Activated T-helper 1 cell treated with anti-CD3 and anti-CD28 coated beads, Interleukin-2, amount 50 U/mL, for 16 hours (primary cell): ENCODE data around the gene NTNG1.

ENCODE experiments used
- DNase-seq, 2 donors: peaks; one replicate each; pipeline ENCODE4 v3.0.0-alpha.2; 2020; ENCODE audit warnings: low read depth in 1 of 2, low spot score in 1 of 2

Gene NTNG1

DNA sequence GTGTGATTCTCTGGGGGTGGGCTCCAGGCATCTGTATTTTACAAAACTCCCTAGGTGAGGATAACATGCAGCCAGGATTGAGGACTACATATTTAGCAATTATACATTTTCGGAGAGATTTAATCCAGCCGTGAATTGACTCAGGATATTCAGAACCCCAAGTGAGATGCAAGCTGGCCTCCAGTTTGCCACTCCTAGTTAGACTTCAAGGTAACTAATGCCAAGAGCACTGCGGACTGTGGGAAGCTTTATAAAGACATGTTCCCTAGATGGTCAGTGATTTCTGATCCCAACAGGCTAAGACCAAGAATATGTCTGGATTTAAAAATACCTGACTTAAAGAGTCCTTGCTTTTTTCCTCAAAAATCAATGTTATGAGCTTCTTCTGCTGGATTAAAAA lies 308.5 kb downstream of the NTNG1 start:
- DNase-seq = no peak

DNA sequence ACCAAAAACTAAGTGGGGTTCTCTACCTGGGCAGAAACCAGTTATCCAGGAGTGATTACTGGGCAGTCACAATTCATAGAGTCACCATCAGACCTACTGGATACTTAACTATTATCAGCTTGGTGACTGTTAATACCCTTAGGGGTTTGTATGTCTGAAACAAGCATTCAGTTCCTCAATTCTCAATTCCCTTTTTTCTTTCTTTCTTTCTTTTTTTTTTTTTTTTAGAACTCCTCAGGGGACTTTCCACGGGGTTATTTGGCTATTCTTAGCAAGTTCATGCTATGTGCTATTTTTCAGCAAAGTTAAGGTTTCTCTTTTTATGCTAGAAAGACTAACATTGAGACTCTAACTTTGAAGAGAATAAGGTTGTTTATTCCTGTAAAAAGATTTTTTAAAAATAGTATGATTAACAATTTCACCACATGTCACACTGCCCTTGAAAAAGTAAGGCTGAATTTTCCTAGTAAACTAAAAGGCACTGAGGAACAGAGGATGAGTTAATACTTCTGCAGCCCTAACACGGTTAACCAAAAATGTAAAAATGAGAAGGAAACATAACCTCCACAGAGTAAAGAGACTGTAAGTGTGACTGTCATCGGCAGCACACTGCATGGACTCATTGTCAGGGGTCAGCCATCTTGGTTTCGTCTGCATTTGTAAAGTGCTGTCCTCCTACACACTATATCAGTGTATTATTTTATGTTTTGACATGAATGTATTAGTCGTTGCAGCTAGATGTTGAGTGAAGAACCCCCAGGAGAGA lies 310.2 kb downstream of the NTNG1 start:
- no peak for DNase-seq

DNA sequence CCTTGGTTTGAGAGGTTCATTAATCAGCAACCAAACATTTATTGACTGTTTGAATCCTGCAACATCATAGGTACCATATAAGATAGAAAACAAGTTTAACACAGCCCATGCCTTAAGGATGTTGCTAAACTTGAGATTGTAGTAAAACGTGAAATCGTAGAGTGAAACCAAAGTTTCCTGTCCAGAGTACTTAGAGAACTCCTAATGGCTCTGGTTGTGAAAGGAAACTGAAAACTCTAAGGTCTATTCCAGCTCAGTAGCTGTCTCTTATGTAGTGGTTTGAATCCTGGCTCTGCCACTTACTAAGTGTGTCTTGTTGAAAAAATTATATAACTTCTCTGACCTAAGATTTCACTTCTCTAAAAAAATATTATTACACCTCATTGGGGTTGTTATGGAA lies 310.9 kb downstream of the NTNG1 start:
- DNase-seq = no peak

DNA sequence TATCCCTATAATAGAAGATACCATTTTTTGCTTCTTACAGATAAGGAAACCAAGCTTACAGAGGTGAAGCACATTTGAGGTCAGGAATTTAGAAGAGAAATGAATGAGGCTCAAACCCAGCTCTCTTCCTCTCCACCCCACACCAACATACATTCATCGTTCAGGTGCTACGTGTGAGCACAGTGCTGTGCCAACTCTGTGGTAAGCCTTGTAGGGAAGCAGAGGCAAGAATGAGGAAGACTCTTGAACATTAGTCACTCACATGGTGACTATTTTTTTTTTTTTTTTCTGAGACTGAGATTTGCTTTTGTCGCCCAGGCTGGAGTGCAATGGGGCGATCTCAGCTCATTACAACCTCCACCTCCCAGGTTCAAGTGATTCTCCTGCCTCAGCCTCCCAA lies 314.0 kb downstream of the NTNG1 start:
- DNase-seq = no peak

DNA sequence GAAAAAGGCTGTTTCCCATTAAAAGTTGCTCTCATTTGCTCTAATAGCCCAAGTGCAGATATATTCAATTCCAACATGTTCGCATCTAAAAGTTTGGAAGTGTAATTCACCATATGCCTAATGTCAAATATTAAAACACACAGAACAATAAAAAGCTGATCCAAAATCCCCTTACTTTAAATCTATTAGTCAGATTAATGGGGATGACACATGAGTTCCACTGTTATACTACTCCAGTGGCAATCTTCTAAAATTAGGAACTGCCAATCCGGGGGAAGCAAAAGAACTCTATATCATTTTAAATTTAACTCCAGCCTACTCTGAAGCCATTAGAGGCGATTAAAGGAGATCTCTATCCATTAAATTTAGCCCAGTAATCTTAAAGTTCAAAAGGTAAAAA lies 317.1 kb downstream of the NTNG1 start:
- no peak for DNase-seq

DNA sequence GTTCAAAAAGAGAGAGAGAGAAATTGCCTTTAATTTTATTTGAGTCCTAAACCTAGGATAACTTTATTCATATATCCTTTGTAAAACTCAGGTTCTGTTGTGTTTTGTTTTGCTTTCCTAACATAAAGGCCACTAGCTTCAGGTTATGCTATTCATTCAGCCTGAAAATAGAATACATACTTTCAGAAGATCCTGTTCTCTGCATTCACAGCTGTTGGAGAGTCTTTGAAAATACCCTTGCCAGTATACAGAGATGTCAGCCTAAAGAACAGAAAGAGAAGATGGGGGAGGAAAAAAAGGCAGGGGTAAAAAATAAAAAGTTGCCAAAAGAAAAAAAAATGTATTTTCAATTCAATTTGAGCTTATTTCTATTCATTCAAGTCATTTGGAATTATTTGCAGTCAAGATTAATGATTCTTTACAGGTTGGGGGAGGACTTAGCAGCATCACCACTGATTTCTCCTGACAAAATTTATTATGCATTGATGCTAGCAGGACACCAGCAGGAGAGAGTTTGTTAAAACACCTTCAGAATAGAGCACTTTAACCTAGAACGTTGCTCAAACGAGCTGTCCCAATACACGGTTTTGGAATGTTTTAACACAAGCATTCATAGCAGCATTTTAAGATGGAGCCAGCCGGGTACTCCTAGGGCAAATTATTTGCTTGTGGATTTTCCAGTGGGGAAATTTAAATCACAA lies 318.5 kb downstream of the NTNG1 start:
- DNase-seq = no peak

DNA sequence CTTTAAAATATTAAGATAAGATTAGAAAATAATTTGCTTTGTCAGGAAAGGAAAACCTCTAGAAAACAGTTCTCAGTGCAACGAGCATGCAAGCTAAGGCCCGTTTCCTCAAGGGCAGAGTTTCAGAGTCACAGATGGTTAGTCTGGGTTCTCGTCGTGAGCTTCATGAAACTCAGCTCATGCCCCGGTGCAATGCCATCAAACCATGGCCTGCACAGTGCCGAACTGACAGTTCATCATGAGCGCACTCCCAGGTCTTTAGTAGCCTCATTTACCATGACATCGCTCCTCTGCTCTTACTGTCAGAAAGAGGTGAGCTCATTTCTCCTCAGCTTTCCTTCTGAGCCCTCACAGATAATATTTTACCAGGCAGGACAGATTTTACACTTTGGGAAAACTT lies 319.2 kb downstream of the NTNG1 start:
- no peak for DNase-seq

DNA sequence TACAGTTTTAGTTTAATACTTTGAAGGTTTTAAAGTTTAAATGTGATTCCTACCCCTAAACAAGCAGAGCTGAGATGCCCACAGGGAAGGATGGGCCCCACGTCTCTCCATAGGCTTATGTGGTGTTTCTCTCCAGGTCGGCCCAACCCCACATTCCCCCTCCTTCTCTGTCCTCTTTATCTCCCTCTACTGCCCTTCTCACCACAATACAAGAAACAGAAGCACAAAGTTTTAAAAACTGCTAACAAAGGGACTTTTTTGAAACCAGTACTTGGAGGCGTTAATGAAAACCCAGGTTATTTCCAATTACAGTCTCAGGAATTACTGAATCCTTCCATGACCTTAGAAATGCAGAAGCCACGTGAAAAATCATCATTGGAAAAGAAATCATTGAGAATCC lies 324.0 kb downstream of the NTNG1 start:
- DNase-seq = no peak

DNA sequence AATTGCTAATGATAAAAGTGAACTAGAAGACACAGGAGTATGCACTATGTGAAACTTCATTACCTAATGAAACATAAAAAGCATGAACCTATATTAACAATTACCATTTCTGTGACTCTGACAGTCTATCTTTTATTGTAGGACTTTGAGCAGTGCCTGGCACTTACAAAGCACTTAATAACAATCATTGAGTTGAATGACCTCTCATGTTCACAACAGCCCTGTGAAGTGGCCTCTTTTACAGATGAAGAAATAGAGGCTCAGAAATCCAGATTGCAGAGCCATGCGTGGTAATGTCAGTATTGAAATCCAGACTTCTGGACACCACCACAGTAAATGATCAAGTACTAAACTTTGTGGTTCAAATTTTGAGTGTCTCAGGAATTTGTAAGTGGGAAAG lies 326.4 kb downstream of the NTNG1 start:
- no peak for DNase-seq

DNA sequence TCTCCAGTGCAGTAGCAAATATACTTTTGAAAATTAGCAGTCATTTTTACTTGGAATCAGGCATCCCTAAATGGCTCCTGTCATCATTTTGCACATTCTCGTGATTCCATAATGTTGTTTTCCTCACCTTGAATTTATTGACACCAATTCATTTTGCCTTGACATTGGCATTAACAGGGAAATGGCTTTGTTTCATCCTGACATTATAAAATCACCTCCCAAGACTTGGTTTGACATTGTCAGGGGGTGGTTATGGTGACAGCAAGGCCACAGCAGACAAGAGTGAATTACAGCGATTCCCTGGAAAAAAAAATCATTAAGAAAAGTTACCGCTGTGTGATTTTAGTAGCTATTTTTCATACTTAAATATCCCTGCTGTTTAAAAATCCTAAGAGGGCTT lies 327.0 kb downstream of the NTNG1 start:
- no peak for DNase-seq

DNA sequence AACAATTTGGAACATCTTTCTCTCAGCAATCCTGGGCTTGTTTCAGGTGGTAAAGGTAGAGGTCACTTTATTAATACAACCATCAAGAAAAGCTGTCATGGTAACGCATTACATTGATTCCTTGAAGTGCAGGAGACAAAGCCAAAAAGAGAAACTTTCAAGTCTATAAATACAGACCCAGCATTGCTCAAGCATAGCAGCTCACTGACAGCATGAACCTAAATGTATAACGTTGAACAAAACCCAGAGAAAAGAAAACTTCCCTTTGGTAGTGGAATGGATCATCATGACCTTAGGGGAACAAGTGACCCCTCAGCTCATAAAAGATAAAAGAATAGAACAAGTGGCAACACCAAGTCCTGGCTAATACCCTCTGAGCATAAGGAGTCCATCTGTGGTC lies 332.2 kb downstream of the NTNG1 start:
- DNase-seq = no peak

DNA sequence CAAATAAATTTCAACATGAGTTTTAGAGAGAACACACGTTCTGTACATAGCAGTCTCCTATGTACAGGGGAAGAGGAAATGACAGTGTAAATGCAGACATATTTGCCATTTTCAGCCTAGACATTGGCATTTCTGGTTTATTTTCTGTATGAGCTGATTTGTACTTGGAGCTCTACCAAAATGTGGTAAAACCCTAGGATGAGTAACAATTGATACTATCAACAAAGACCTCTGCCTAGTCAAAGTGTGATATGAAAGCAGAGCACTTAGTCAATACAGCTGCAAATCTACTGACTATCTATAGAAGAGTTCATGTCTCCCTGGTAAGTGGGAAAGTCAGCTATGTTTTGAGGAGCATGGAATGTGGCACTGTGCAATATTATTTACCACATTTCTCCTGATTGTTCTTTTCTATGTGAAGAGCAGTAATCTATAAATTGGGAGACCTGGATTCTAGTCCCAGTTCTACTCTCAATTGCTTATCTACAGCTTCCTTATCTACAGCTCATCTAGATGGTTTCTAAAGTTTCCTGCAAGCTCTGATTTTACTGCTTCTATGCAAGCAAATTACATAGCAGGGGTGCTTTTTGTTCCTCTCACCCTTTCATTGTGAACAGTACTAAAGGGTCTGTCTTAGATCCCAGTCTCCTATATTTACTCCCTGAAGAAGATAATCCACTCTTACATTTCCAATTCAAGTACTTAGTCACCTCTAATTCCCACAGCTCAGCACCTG lies 334.2 kb downstream of the NTNG1 start:
- DNase-seq = no peak

DNA sequence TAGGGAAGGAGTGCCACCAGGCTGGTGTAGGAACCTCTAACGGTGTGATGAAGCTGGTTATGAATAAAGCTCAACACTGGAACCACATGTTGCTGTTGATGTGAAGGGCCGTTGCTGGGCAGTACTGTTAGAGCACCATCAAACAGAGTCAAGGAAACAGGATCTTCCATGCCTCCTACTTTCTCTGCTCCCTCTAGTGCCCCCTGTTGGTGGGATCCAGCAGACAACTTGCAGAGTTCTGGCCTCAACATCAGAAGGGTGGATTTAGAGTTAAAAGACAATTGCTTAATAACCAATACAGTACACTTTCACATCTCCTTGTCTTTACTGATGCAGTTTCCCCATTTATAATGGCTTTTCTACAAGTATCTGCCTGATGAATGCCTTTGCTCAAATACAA lies 336.4 kb downstream of the NTNG1 start:
- DNase-seq = no peak

DNA sequence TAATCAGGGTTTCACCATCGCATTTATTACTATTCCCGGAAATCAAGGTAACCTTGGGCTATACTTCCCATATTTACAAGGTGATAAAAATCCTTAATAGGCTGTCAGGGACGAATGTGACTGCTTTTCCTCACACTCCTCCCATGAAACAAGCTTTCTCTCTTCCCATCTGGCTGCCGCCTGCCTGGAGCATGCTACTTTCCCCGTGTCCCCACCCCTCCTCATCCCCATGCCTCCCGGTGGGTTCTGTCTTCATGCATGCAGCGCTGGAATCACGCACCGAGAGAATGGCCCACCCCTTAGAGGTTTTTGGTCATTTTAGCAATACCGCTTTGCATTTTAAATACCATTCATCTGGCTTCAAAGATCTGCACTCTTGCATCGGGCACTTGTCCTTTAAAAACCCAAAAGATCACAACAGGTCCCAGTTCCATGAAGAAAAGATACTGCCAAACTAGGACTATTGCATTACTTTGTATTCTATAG lies 339.1 kb downstream of the NTNG1 start:
- DNase-seq = no peak

DNA sequence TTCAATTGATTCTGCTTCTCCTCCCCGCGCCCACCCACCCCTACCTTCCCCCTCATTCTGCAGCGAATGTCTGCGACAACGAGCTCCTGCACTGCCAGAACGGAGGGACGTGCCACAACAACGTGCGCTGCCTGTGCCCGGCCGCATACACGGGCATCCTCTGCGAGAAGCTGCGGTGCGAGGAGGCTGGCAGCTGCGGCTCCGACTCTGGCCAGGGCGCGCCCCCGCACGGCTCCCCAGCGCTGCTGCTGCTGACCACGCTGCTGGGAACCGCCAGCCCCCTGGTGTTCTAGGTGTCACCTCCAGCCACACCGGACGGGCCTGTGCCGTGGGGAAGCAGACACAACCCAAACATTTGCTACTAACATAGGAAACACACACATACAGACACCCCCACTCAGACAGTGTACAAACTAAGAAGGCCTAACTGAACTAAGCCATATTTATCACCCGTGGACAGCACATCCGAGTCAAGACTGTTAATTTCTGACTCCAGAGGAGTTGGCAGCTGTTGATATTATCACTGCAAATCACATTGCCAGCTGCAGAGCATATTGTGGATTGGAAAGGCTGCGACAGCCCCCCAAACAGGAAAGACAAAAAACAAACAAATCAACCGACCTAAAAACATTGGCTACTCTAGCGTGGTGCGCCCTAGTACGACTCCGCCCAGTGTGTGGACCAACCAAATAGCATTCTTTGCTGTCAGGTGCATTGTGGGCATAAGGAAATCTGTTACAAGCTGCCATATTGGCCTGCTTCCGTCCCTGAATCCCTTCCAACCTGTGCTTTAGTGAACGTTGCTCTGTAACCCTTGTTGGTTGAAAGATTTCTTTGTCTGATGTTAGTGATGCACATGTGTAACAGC lies 339.9 kb downstream of the NTNG1 start:
- no peak for DNase-seq

DNA sequence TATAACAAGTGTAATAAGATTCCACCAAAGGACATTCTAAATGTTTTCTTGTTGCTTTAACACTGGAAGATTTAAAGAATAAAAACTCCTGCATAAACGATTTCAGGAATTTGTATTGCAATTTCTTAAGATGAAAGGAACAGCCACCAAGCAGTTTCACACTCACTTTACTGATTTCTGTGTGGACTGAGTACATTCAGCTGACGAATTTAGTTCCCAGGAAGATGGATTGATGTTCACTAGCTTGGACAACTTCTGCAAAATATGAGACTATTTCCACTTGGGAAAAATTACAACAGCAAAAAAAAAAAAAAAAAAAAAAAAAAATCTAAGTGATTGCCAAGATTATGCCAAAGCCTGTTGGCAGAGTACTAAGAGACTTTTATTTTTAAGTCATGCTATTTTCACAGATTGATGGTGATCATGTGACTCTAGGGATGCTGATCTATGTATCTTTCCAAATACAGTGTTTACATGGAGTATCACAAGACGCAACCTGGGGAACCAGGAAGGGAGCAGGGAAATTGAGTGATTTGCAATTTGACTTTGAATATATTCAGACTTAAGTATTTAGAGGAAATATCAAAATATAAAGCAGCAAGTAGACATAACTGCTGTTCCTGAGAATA lies 341.0 kb downstream of the NTNG1 start:
- DNase-seq = no peak

DNA sequence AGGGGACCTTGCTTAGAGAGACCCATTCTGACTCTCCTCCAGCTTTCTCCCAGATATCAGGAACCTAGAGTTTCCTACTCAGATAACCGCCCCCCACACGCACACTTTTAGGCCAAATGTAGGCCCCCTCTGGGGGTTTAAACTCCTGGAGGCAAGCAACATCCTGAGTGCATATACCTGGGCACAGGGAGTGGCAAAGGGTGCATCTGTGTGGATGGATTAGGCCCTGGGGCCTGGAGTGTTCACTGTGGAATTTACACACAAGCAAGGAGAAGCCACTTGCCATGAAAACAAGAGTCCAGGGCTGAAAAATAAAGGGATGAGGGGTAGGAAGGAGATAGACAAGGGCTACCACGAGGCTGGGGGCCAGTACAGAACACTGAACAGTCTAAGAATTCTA lies 343.1 kb downstream of the NTNG1 start:
- no peak for DNase-seq

DNA sequence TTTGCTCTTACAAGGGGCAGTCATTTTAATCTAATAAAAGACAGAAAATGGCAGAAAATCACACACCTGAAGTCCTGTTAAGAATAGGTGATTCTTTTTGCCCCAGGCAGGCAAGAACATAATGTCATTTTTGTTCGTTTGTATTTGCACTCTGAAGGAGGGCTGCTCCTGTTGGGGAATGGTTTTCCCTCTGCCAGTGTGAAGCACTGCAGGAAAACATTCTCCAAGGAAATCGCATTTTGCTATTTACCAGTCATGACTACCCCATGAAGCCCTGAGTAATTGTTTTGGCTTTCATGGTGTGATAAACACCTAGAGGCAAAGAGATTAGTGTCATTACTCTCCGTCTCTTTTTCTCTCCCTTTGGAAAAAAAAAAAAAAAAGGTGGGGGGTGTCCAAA lies 345.5 kb downstream of the NTNG1 start:
- DNase-seq = no peak

DNA sequence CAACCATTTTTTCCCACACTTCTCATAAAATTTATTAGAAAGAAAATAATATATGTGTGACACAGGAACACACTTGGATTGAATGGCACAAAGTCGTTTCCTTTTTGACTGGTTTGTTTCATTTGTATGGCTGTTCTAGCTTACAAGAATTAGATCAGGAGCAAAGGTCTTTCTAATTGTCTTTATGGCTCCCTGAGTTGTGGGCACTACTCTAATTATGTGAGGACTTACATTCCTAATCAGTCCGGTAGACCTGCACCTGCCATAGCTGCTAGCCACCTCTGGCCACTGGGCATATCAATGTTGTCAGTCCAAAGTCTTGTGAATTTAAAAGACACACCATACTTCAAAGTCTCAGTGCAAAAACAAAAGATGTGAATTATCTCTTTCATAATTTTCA lies 346.7 kb downstream of the NTNG1 start:
- no peak for DNase-seq

DNA sequence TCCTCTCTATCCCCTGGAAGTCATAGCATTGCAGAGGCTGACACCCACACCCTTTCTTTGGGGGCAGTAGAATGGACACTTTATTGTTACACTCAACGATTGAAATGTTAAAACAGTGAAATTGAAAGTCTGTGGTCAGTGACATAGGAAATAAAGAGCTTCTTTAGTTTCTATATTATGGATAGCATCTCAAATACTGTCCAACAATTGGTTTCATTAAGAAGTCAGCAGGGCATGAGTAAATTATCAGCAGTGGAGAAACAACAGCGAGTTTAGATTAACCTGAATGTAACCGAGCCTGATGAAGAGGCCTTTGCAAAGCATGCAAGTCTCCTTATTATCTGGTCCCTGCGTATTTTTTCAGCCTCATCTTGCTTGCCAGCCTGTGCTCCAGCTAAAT lies 350.7 kb downstream of the NTNG1 start:
- no peak for DNase-seq
